BJ (cell line): ENCODE measurements around the gene APOF. TPM values are rescaled to one million over a fixed set of nuclear protein-coding genes. Genes with fewer than 3 reads are reported as not detected.

Source experiments
- CTCF ChIA-PET: fragments of 350-600 bp; formaldehyde crosslinking; extraction: SDS; loops from one replicate; lab custom pipeline; 2021; ENCODE audit warnings: antibody characterized with exemption, inconsistent platforms; lab: Yijun Ruan, JAX
- POLR2A ChIA-PET: fragments of 300-600 bp; sonication (Branson Sonifier 250); formaldehyde crosslinking; extraction: SDS; loops from one replicate; lab custom pipeline; 2021; ENCODE audit warnings: antibody characterized with exemption; lab: Charles Lee
- DNase-seq: peaks from one replicate; pipeline ENCODE4 v3.0.0-alpha.2; 2011; ENCODE audit warnings: low read depth
- H3K27me3 ChIP-seq: 2 replicates; pipeline ENCODE4 v1.6.0; 2011; ENCODE audit warnings: low read length; ENCODE audit not compliant: control insufficient read depth, insufficient read depth
- H3K36me3 ChIP-seq: 2 replicates; pipeline ENCODE4 v1.5.1; 2011; ENCODE audit warnings: low read length; ENCODE audit not compliant: control insufficient read depth, insufficient read depth
- H3K4me3 ChIP-seq: 2 replicates; pipeline ENCODE4 v1.5.1; 2011; ENCODE audit warnings: low read depth, mild to moderate bottlenecking, control low read depth, low read length
- polyA plus RNA-seq: library from polyadenylated mRNA; depleted of rRNA; stranded (reverse); fragments of >200 nt; gene quantifications from 2 replicates; pipeline ENCODE4 v1.2.3, GENCODE V29; 2011
- TF ChIP-seq, protein P1 (sequence below): IDR thresholded peaks from 2 replicates; pipeline ENCODE4 v1.5.1; 2011; ENCODE audit warnings: low read depth, mild to moderate bottlenecking, control low read depth, inconsistent platforms, low read length, moderate library complexity; ENCODE audit not compliant: insufficient read depth

The APOF gene
- polyA plus RNA-seq, 1 experiment = not detected

DNA sequence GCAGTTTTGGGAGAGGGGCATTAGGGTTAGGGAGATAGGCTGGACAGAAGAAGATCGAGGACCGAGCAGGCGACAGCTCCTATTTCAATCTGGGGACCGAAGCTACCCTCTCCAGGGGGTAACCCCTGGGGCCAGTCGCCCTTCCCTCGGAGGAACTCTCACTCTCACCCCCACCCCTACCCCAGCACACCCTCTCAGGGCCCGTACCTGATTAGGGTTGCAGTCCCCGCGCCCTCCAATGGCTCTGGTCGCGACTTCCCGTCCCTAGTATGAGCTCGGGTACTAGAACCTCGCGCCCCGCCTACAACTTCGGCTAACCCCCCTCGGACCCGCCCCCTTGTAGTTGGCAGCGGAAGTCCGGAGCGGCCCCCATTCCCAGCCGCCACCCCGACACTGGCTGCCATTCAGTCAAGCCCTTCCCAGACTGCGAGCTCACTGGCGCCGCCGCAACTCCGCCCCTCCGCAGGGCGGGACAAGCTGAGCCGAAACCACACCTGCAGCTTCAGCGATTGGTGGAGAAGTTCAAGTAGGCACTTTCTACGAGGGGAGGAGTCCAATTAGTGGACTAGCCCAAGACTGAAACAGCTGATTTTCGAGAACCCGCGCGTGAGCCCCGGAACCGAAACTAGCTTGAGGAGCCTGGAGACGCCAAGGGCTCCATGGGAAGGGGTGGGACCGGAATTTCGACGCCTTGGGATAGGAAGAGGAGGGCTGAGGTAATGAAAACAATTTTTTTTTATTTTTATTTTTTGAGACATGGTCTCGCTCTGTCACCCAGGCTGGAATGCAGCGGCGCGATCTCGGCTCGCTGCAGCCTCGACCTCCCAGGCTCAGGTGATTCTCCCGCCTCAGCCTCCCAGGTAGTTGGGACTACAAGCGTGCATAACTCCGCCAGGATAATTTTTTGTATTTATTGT, 2.5 kb downstream of the APOF start, which contains the start of gene STAT2:
STAT2 (minus strand) TSS at position 257 of the 917 bp plus-strand sequence. CDS start 3,536 bp downstream, outside the sequence.
- CTCF ChIA-PET = interaction anchor here (0.7 to 4.1 kb wide), 6 partner anchors 9 to 168 kb away, joined by 3 to 22 read pairs (median 6); partner anchors contain the start of gene PAN2

GRCh38 chr12:56358836-56359532, 3.7 kb downstream of the APOF start:
- POLR2A ChIA-PET = interaction anchor here (0.5 to 0.9 kb wide), 3 partner anchors 10 to 162 kb away, joined by 3 read pairs; no protein-coding TSS in a partner anchor
- Histone ChIP-seq H3K36me3 (peaks cover 22% of the 10 kb centered on the region), H3K4me3 (peak overlapping the region; percentile 58), H3K27me3 (no peaks in the 10 kb centered on the region)
- CTCF ChIA-PET = interaction anchor here (0.7 to 2.1 kb wide), 5 partner anchors 10 to 167 kb away, joined by 3 to 10 read pairs (median 3); partner anchors contain the start of gene PAN2
- DNase-seq = peak; percentile 74
- TF ChIP-seq, protein P1, sequence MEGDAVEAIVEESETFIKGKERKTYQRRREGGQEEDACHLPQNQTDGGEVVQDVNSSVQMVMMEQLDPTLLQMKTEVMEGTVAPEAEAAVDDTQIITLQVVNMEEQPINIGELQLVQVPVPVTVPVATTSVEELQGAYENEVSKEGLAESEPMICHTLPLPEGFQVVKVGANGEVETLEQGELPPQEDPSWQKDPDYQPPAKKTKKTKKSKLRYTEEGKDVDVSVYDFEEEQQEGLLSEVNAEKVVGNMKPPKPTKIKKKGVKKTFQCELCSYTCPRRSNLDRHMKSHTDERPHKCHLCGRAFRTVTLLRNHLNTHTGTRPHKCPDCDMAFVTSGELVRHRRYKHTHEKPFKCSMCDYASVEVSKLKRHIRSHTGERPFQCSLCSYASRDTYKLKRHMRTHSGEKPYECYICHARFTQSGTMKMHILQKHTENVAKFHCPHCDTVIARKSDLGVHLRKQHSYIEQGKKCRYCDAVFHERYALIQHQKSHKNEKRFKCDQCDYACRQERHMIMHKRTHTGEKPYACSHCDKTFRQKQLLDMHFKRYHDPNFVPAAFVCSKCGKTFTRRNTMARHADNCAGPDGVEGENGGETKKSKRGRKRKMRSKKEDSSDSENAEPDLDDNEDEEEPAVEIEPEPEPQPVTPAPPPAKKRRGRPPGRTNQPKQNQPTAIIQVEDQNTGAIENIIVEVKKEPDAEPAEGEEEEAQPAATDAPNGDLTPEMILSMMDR = no peak

More for the DNA sequence above, 2.5 kb downstream of the APOF start, which contains the start of gene STAT2:
- peak; percentile 100 for DNase-seq
- no peaks in the 10 kb centered on the region for H3K27me3 ChIP-seq
- H3K4me3 ChIP-seq = peak within 1 kb of the TSS; percentile 67
- TF ChIP-seq, protein P1 = no peak
- POLR2A ChIA-PET = interaction anchor here (0.5 to 1.0 kb wide), 5 partner anchors 11 to 237 kb away, joined by 3 to 9 read pairs (median 3); no protein-coding TSS in a partner anchor
- H3K36me3 ChIP-seq = peaks cover 11% of the 10 kb centered on the region

- TF ChIP-seq, protein P1 = no peak
- POLR2A ChIA-PET = no interaction called here
- CTCF ChIA-PET = interaction anchor here (1.0 to 1.1 kb wide), 2 partner anchors 9 kb away, joined by 3 read pairs; partner anchors contain the start of gene STAT2
- no peak for DNase-seq
- no peak overlapping the region for H3K4me3 ChIP-seq
- no peaks in the 10 kb centered on the region for H3K27me3 ChIP-seq
- peaks cover 65% of the 10 kb centered on the region for H3K36me3 ChIP-seq
Measured at GRCh38 chr12:56351325-56351724, 11.3 kb downstream of the APOF start.

DNA sequence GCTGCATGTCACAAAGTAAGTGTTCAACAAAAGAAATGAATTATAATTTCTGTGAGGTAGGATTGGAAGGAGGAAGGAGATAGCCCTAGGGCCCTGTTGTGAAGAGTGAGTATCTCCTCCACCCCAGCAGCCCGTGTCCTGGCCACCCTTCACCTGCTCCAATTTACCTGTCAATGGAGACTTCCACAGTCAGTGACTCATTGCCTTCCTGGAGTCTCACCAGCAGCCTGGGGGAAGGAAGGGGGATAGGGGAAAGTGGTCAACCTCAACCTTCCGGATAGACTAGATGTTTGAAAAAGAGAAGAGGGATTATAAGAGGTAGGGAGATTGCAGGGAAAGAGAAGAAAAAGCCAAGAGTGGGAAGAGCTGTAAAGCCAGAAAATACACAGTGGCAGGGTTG, 12.0 kb downstream of the APOF start:
- POLR2A ChIA-PET = no interaction called here
- TF ChIP-seq, protein P1 = no peak
- Histone ChIP-seq H3K4me3 (no peak overlapping the region), H3K36me3 (peaks cover 64% of the 10 kb centered on the region), H3K27me3 (no peaks in the 10 kb centered on the region)
- CTCF ChIA-PET = interaction anchor here (1.1 to 1.6 kb wide), 3 partner anchors 9 to 113 kb away, joined by 3 to 5 read pairs (median 4); partner anchors contain the start of gene STAT2
- no peak for DNase-seq
